OCI-LY1 (cell line): ENCODE data around the gene NOXO1.

Experiments
- H2AFZ ChIP-seq: fragments of 200-600 bp; sonication (generic), shearing (Covaris generic); 2 replicates; pipeline ENCODE4 v1.6.0; 2014; ENCODE audit warnings: antibody characterized with exemption, mild to moderate bottlenecking, low read length
- H3F3A ChIP-seq: fragments of 200-600 bp; sonication (generic), shearing (Covaris generic); 2 replicates; pipeline ENCODE4 v1.6.0; 2014; ENCODE audit warnings: mild to moderate bottlenecking, antibody characterized with exemption, low read length, moderate library complexity; ENCODE audit not compliant: insufficient read depth
- H3K27ac ChIP-seq: fragments of 200-600 bp; sonication (generic); 2 replicates; pipeline ENCODE4 v1.5.1; 2014; ENCODE audit warnings: low read length, mixed run types, mild to moderate bottlenecking, low read depth; ENCODE audit not compliant: poor library complexity, severe bottlenecking
- H3K27me3 ChIP-seq: fragments of 200-600 bp; sonication (generic); 2 replicates; pipeline ENCODE4 v1.6.0; 2014; ENCODE audit warnings: antibody characterized with exemption, mild to moderate bottlenecking, low read length, moderate library complexity; ENCODE audit not compliant: insufficient read depth
- H3K36me3 ChIP-seq: fragments of 200-600 bp; sonication (generic); 2 replicates; pipeline ENCODE4 v1.6.1; 2014; ENCODE audit warnings: mild to moderate bottlenecking, antibody characterized with exemption, low read length, moderate library complexity, mixed read lengths; ENCODE audit not compliant: insufficient read depth
- H3K4me1 ChIP-seq: fragments of 200-600 bp; sonication (generic); 2 replicates; pipeline ENCODE4 v1.5.1; 2014; ENCODE audit warnings: mild to moderate bottlenecking, low read length, moderate library complexity; ENCODE audit not compliant: insufficient read depth, severe bottlenecking
- H3K4me2 ChIP-seq: fragments of 200-600 bp; sonication (generic), shearing (Covaris generic); 2 replicates; pipeline ENCODE4 v1.6.1; 2014; ENCODE audit warnings: low read length
- H3K4me3 ChIP-seq: fragments of 200-600 bp; sonication (generic); 2 replicates; pipeline ENCODE4 v1.5.1; 2014; ENCODE audit warnings: low read length, low read depth, mild to moderate bottlenecking, mixed read lengths; ENCODE audit not compliant: poor library complexity, severe bottlenecking
- H3K79me2 ChIP-seq: fragments of 200-600 bp; shearing (Covaris generic); 2 replicates; pipeline ENCODE4 v1.6.1; 2016; ENCODE audit warnings: mixed run types, low read length, mixed read lengths; ENCODE audit not compliant: insufficient read depth
- H3K9ac ChIP-seq: fragments of 200-600 bp; sonication (generic), shearing (Covaris generic); 2 replicates; pipeline ENCODE4 v1.6.1; 2014; ENCODE audit warnings: mild to moderate bottlenecking, low read length, mixed read lengths
- H3K9me2 ChIP-seq: fragments of 200-600 bp; sonication (generic), shearing (Covaris generic); 2 replicates; pipeline ENCODE4 v1.6.1; 2014; ENCODE audit warnings: low read depth, mild to moderate bottlenecking, low read length, mixed read lengths
- H3K9me3 ChIP-seq: fragments of 200-600 bp; shearing (Covaris generic); 2 replicates; pipeline ENCODE4 v1.6.1; 2014; ENCODE audit warnings: low read length, mixed read lengths
- H4K20me1 ChIP-seq: fragments of 200-600 bp; sonication (generic), shearing (Covaris generic); 2 replicates; pipeline ENCODE4 v1.6.0; 2016; ENCODE audit warnings: mild to moderate bottlenecking, low read length; ENCODE audit not compliant: insufficient read depth
- CTCF ChIP-seq: fragments of 200-600 bp; sonication (generic), shearing (Covaris generic); IDR thresholded peaks from 2 replicates; pipeline ENCODE4 v1.5.1; 2017; ENCODE audit warnings: mild to moderate bottlenecking, antibody characterized with exemption, low read length, moderate library complexity, mixed read lengths
- EZH2 ChIP-seq: fragments of 200-600 bp; sonication (generic), shearing (Covaris generic); IDR thresholded peaks from 2 replicates; pipeline ENCODE4 v1.8.0; 2017; ENCODE audit warnings: borderline replicate concordance, mixed run types, mild to moderate bottlenecking, antibody characterized with exemption, low read length, moderate library complexity, mixed read lengths

NOXO1 gene

GRCh38 chr16:1938910-1939309 is 42.4 kb downstream of the NOXO1 start:
- Histone ChIP-seq H3K9ac (no peak overlapping the region), H3K4me2 (no peak overlapping the region), H3K36me3 (peaks cover 12% of the 10 kb centered on the region), H3K9me3 (no peaks in the 10 kb centered on the region), H3K79me2 (no peaks in the 10 kb centered on the region), H3K4me3 (no peak overlapping the region), H3K27me3 (no peaks in the 10 kb centered on the region), H3K9me2 (no peaks in the 10 kb centered on the region), H3K4me1 (peaks cover 14% of the 10 kb centered on the region), H3K27ac (no peak overlapping the region), H3F3A (no peaks in the 10 kb centered on the region), H2AFZ (no peak overlapping the region), H4K20me1 (no peaks in the 10 kb centered on the region)
- TF ChIP-seq CTCF (no peak), EZH2 (no peak)

GRCh38 chr16:1938316-1938715 is 43.0 kb downstream of the NOXO1 start:
- Histone ChIP-seq H2AFZ (no peak overlapping the region), H3K79me2 (no peaks in the 10 kb centered on the region), H3K9ac (no peak overlapping the region), H3F3A (no peaks in the 10 kb centered on the region), H3K4me1 (peaks cover 14% of the 10 kb centered on the region), H3K4me3 (no peak overlapping the region), H3K9me2 (no peaks in the 10 kb centered on the region), H3K4me2 (no peak overlapping the region), H3K36me3 (peaks cover 12% of the 10 kb centered on the region), H3K27ac (no peak overlapping the region), H3K9me3 (no peaks in the 10 kb centered on the region), H3K27me3 (0 out of 2 replicates have a peak, but pooled peaks cover 5% of the 10 kb centered on the region), H4K20me1 (no peaks in the 10 kb centered on the region)
- TF ChIP-seq CTCF (no peak), EZH2 (no peak)

GRCh38 chr16:1936945-1937479 is 44.3 kb downstream of the NOXO1 start:
- Histone ChIP-seq H2AFZ (no peak overlapping the region), H3K27me3 (0 out of 2 replicates have a peak, but pooled peaks cover 6% of the 10 kb centered on the region), H3K9ac (no peak overlapping the region), H4K20me1 (no peaks in the 10 kb centered on the region), H3K79me2 (no peaks in the 10 kb centered on the region), H3K9me2 (no peaks in the 10 kb centered on the region), H3K4me2 (no peak overlapping the region), H3K4me3 (no peak overlapping the region), H3K27ac (no peak overlapping the region), H3K4me1 (peaks cover 6% of the 10 kb centered on the region), H3F3A (no peaks in the 10 kb centered on the region), H3K9me3 (no peaks in the 10 kb centered on the region), H3K36me3 (peaks cover 12% of the 10 kb centered on the region)
- TF ChIP-seq EZH2 (no peak), CTCF (no peak)
